OCI-LY1 (cell line): ENCODE data around the gene BCKDHB.

Experiments
- H2AFZ ChIP-seq: fragments of 200-600 bp; sonication (generic), shearing (Covaris generic); 2 replicates; pipeline ENCODE4 v1.6.0; 2014; ENCODE audit warnings: antibody characterized with exemption, mild to moderate bottlenecking, low read length
- H3F3A ChIP-seq: fragments of 200-600 bp; sonication (generic), shearing (Covaris generic); 2 replicates; pipeline ENCODE4 v1.6.0; 2014; ENCODE audit warnings: mild to moderate bottlenecking, antibody characterized with exemption, low read length, moderate library complexity; ENCODE audit not compliant: insufficient read depth
- H3K27ac ChIP-seq: fragments of 200-600 bp; sonication (generic); 2 replicates; pipeline ENCODE4 v1.5.1; 2014; ENCODE audit warnings: low read length, mixed run types, mild to moderate bottlenecking, low read depth; ENCODE audit not compliant: poor library complexity, severe bottlenecking
- H3K27me3 ChIP-seq: fragments of 200-600 bp; sonication (generic); 2 replicates; pipeline ENCODE4 v1.6.0; 2014; ENCODE audit warnings: antibody characterized with exemption, mild to moderate bottlenecking, low read length, moderate library complexity; ENCODE audit not compliant: insufficient read depth
- H3K36me3 ChIP-seq: fragments of 200-600 bp; sonication (generic); 2 replicates; pipeline ENCODE4 v1.6.1; 2014; ENCODE audit warnings: mild to moderate bottlenecking, antibody characterized with exemption, low read length, moderate library complexity, mixed read lengths; ENCODE audit not compliant: insufficient read depth
- H3K4me1 ChIP-seq: fragments of 200-600 bp; sonication (generic); 2 replicates; pipeline ENCODE4 v1.5.1; 2014; ENCODE audit warnings: mild to moderate bottlenecking, low read length, moderate library complexity; ENCODE audit not compliant: insufficient read depth, severe bottlenecking
- H3K4me2 ChIP-seq: fragments of 200-600 bp; sonication (generic), shearing (Covaris generic); 2 replicates; pipeline ENCODE4 v1.6.1; 2014; ENCODE audit warnings: low read length
- H3K4me3 ChIP-seq: fragments of 200-600 bp; sonication (generic); 2 replicates; pipeline ENCODE4 v1.5.1; 2014; ENCODE audit warnings: low read length, low read depth, mild to moderate bottlenecking, mixed read lengths; ENCODE audit not compliant: poor library complexity, severe bottlenecking
- H3K79me2 ChIP-seq: fragments of 200-600 bp; shearing (Covaris generic); 2 replicates; pipeline ENCODE4 v1.6.1; 2016; ENCODE audit warnings: mixed run types, low read length, mixed read lengths; ENCODE audit not compliant: insufficient read depth
- H3K9ac ChIP-seq: fragments of 200-600 bp; sonication (generic), shearing (Covaris generic); 2 replicates; pipeline ENCODE4 v1.6.1; 2014; ENCODE audit warnings: mild to moderate bottlenecking, low read length, mixed read lengths
- H3K9me2 ChIP-seq: fragments of 200-600 bp; sonication (generic), shearing (Covaris generic); 2 replicates; pipeline ENCODE4 v1.6.1; 2014; ENCODE audit warnings: low read depth, mild to moderate bottlenecking, low read length, mixed read lengths
- H3K9me3 ChIP-seq: fragments of 200-600 bp; shearing (Covaris generic); 2 replicates; pipeline ENCODE4 v1.6.1; 2014; ENCODE audit warnings: low read length, mixed read lengths
- H4K20me1 ChIP-seq: fragments of 200-600 bp; sonication (generic), shearing (Covaris generic); 2 replicates; pipeline ENCODE4 v1.6.0; 2016; ENCODE audit warnings: mild to moderate bottlenecking, low read length; ENCODE audit not compliant: insufficient read depth
- CTCF ChIP-seq: fragments of 200-600 bp; sonication (generic), shearing (Covaris generic); IDR thresholded peaks from 2 replicates; pipeline ENCODE4 v1.5.1; 2017; ENCODE audit warnings: mild to moderate bottlenecking, antibody characterized with exemption, low read length, moderate library complexity, mixed read lengths
- EZH2 ChIP-seq: fragments of 200-600 bp; sonication (generic), shearing (Covaris generic); IDR thresholded peaks from 2 replicates; pipeline ENCODE4 v1.8.0; 2017; ENCODE audit warnings: borderline replicate concordance, mixed run types, mild to moderate bottlenecking, antibody characterized with exemption, low read length, moderate library complexity, mixed read lengths

Gene BCKDHB

GRCh38 chr6:80215063-80215462 is 108.6 kb downstream of the BCKDHB start:
- H3K27ac ChIP-seq, result no peak overlapping the region
- no peak overlapping the region for H2AFZ ChIP-seq
- H3K27me3 ChIP-seq, result no peaks in the 10 kb centered on the region
- H3K9me3 ChIP-seq, result no peaks in the 10 kb centered on the region
- no peak overlapping the region for H3K4me2 ChIP-seq
- H3K36me3 ChIP-seq, result no peaks in the 10 kb centered on the region
- H3K79me2 ChIP-seq, result no peaks in the 10 kb centered on the region
- no peak overlapping the region for H3K9ac ChIP-seq
- H4K20me1 ChIP-seq, result no peaks in the 10 kb centered on the region
- no peaks in the 10 kb centered on the region for H3K9me2 ChIP-seq
- H3F3A ChIP-seq, result no peaks in the 10 kb centered on the region
- TF ChIP-seq EZH2, result no peak
- no peak for TF ChIP-seq CTCF
- peaks cover 12% of the 10 kb centered on the region for H3K4me1 ChIP-seq
- H3K4me3 ChIP-seq, result no peak overlapping the region

DNA sequence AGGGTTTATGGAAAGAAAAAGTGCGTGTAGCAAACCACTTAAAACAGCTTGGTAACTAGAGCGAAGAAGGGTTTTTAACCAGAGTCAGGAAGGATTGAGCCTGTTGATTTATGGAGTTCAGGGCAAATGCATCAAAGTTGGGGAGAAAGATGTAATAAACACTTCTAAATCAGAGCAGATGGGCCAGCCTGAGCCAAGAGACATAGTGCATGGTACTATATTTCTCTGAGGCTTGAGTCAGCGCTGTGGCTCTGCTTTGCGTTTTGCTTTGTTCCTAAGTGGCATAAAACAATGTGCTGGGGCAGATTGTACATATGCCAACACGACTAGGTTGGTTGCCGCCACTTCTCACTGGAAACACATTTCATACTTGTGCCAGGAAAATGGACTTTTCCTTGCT is 111.3 kb downstream of the BCKDHB start:
- Histone ChIP-seq H3K36me3 (no peaks in the 10 kb centered on the region), H2AFZ (no peak overlapping the region), H3K27ac (no peak overlapping the region), H3K4me1 (no peaks in the 10 kb centered on the region), H3K27me3 (no peaks in the 10 kb centered on the region), H3K79me2 (no peaks in the 10 kb centered on the region), H3K9me3 (no peaks in the 10 kb centered on the region), H3K4me2 (no peak overlapping the region), H3K4me3 (no peak overlapping the region), H4K20me1 (no peaks in the 10 kb centered on the region), H3K9ac (no peak overlapping the region), H3F3A (no peaks in the 10 kb centered on the region), H3K9me2 (no peaks in the 10 kb centered on the region)
- TF ChIP-seq EZH2, result no peak

DNA sequence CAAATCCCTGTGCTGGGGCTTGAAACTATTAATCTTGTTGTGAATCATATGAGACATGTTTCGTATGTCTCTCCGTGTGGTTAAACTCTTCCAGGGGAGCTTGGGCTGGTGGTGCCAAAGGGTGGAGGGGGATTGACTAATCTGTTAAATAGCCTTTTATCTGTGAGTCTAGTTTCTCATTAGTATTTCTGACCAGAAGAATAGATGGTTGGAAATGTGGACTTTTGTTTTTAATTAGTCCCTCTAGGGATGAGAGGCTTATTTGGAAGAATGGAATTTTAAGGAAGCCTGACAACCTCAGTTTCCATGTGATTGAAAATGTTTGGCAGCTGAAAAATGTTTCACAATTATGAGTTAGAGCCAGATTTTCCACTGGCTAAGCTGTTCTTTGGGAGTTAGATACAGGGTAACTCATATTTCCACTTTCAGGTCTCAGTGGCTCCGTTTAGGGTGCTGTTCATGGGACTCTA is 117.3 kb downstream of the BCKDHB start:
- H3K4me1 ChIP-seq, result no peaks in the 10 kb centered on the region
- no peaks in the 10 kb centered on the region for H4K20me1 ChIP-seq
- H3K79me2 ChIP-seq, result no peaks in the 10 kb centered on the region
- no peaks in the 10 kb centered on the region for H3K9me3 ChIP-seq
- H3K9me2 ChIP-seq, result no peaks in the 10 kb centered on the region
- no peak overlapping the region for H3K27ac ChIP-seq
- H3F3A ChIP-seq, result no peaks in the 10 kb centered on the region
- TF ChIP-seq EZH2 (no peak), CTCF (no peak)
- no peaks in the 10 kb centered on the region for H3K27me3 ChIP-seq
- H3K9ac ChIP-seq, result no peak overlapping the region
- no peak overlapping the region for H2AFZ ChIP-seq
- no peak overlapping the region for H3K4me3 ChIP-seq
- H3K36me3 ChIP-seq, result no peaks in the 10 kb centered on the region
- no peak overlapping the region for H3K4me2 ChIP-seq

DNA sequence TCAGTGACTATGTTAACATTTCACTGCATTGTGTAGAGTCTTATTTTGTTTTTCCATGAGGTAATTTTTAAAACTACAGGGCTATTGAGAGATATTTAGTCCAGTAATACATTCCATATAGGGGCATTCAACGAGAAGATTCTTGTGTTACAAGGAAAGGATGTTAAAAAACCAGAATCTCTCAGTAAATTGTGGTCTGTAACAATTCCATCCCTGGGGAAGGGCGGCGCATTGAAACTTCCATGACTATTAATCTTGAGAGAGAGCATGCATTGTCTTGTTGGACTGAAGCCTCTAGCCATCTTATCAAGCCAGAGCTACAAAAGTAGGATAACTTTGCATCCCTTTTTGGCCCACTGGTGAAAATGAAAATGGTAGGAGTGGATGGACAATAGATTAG is 119.7 kb downstream of the BCKDHB start:
- no peak for TF ChIP-seq EZH2
- no peak for TF ChIP-seq CTCF
- H4K20me1 ChIP-seq, result no peaks in the 10 kb centered on the region
- H3K4me1 ChIP-seq, result no peaks in the 10 kb centered on the region
- no peaks in the 10 kb centered on the region for H3F3A ChIP-seq
- H3K27me3 ChIP-seq, result no peaks in the 10 kb centered on the region
- H3K9ac ChIP-seq, result no peak overlapping the region
- no peaks in the 10 kb centered on the region for H3K79me2 ChIP-seq
- H3K4me3 ChIP-seq, result no peak overlapping the region
- no peak overlapping the region for H2AFZ ChIP-seq
- no peaks in the 10 kb centered on the region for H3K9me2 ChIP-seq
- no peak overlapping the region for H3K27ac ChIP-seq
- H3K9me3 ChIP-seq, result no peaks in the 10 kb centered on the region
- no peak overlapping the region for H3K4me2 ChIP-seq
- H3K36me3 ChIP-seq, result no peaks in the 10 kb centered on the region
